Measurements from ENCODE around the gene PHAF1. TPM values are rescaled to one million over a fixed set of nuclear protein-coding genes. Genes with fewer than 3 reads are reported as not detected.

The PHAF1 gene
- polyA plus RNA-seq, 2 donors, result 8.8 to 9.9 TPM

GRCh38 chr16:67173323-67173722 is 63.6 kb downstream of the PHAF1 start:
- Histone ChIP-seq H3K27ac (ENCODE audit: low read depth in 2 of 2, low read length in 1 of 2) (peak overlapping the region; percentile 95 to 99), H3K36me3 (ENCODE audit: control insufficient read depth in 2 of 2, insufficient read depth in 2 of 2, low read length in 1 of 2) (peaks cover 3% of the 10 kb centered on the region in 2 donors), H3K4me1 (ENCODE audit: control insufficient read depth in 2 of 2, insufficient read depth in 2 of 2, low read length in 1 of 2) (peaks cover 9 to 34% of the 10 kb centered on the region in 2 donors), H3K27me3 (ENCODE audit: control insufficient read depth in 1 of 2, insufficient read depth in 2 of 2, low read length in 2 of 2) (no peaks in the 10 kb centered on the region), H3K9me3 (ENCODE audit: control insufficient read depth in 2 of 2, insufficient read depth in 1 of 2, low read depth in 1 of 2, low read length in 1 of 2) (no peaks in the 10 kb centered on the region), H3K4me3 (ENCODE audit: low read depth in 1 of 2, low read length in 2 of 2) (peak overlapping the region in 1 of 2 donors; percentile 46)
- 87 to 93% methylated on average over 1 of the region's 1 CpG for WGBS, 2 donors

- peaks cover under 1 to 3% of the 10 kb centered on the region in 2 donors for H3K36me3 ChIP-seq (ENCODE audit: control insufficient read depth in 2 of 2, insufficient read depth in 2 of 2, low read length in 1 of 2)
- peaks cover 9 to 41% of the 10 kb centered on the region in 2 donors for H3K4me1 ChIP-seq (ENCODE audit: control insufficient read depth in 2 of 2, insufficient read depth in 2 of 2, low read length in 1 of 2)
- peak overlapping the region; percentile 46 to 47 for H3K4me3 ChIP-seq (ENCODE audit: low read depth in 1 of 2, low read length in 2 of 2)
- no peaks in the 10 kb centered on the region for H3K9me3 ChIP-seq (ENCODE audit: control insufficient read depth in 2 of 2, insufficient read depth in 1 of 2, low read depth in 1 of 2, low read length in 1 of 2)
- WGBS, 2 donors, result 1% methylated on average over 70 to 71 of the region's 71 CpGs
- peak overlapping the region; percentile 95 to 99 for H3K27ac ChIP-seq (ENCODE audit: low read depth in 2 of 2, low read length in 1 of 2)
- no peaks in the 10 kb centered on the region for H3K27me3 ChIP-seq (ENCODE audit: control insufficient read depth in 1 of 2, insufficient read depth in 2 of 2, low read length in 2 of 2)
Observed at GRCh38 chr16:67173808-67174705, 64.3 kb downstream of the PHAF1 start.

GRCh38 chr16:67174706-67175231 is 65.0 kb downstream of the PHAF1 start:
- Histone ChIP-seq H3K27ac (ENCODE audit: low read depth in 2 of 2, low read length in 1 of 2) (peak overlapping the region; percentile 95 to 99), H3K36me3 (ENCODE audit: control insufficient read depth in 2 of 2, insufficient read depth in 2 of 2, low read length in 1 of 2) (peaks cover 0 to 3% of the 10 kb centered on the region in 2 donors), H3K4me3 (ENCODE audit: low read depth in 1 of 2, low read length in 2 of 2) (peak overlapping the region; percentile 46 to 47), H3K9me3 (ENCODE audit: control insufficient read depth in 2 of 2, insufficient read depth in 1 of 2, low read depth in 1 of 2, low read length in 1 of 2) (no peaks in the 10 kb centered on the region), H3K4me1 (ENCODE audit: control insufficient read depth in 2 of 2, insufficient read depth in 2 of 2, low read length in 1 of 2) (peaks cover 9 to 43% of the 10 kb centered on the region in 2 donors), H3K27me3 (ENCODE audit: control insufficient read depth in 1 of 2, insufficient read depth in 2 of 2, low read length in 2 of 2) (no peaks in the 10 kb centered on the region)
- WGBS, 2 donors, result 30 to 50% methylated on average over 30 to 31 of the region's 31 CpGs

DNA sequence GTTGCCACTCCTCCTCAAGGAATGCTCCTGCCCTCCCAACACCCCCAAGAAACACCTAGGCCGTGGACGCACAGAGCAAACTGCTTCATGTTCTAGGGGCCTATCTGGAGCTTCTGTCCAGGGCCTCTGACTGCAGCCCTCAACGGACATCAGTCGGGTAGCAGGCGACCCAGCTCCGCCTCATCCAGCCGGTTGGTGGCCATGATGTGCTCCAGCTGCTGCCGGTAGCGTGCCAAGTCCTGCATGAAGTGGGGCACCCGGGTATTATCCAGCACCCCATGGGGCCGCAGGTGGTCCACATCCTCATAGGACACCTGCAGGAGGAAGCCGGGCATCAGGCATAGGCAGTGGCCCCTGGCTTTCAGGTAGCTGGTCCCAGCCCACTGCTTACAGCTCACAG is 66.9 kb downstream of the PHAF1 start:
- Histone ChIP-seq H3K4me3 (ENCODE audit: low read depth in 1 of 2, low read length in 2 of 2) (no peak overlapping the region), H3K9me3 (ENCODE audit: control insufficient read depth in 2 of 2, insufficient read depth in 1 of 2, low read depth in 1 of 2, low read length in 1 of 2) (no peaks in the 10 kb centered on the region), H3K27me3 (ENCODE audit: control insufficient read depth in 1 of 2, insufficient read depth in 2 of 2, low read length in 2 of 2) (no peaks in the 10 kb centered on the region), H3K36me3 (ENCODE audit: control insufficient read depth in 2 of 2, insufficient read depth in 2 of 2, low read length in 1 of 2) (peaks cover 0 to 3% of the 10 kb centered on the region in 2 donors), H3K27ac (ENCODE audit: low read depth in 2 of 2, low read length in 1 of 2) (no peak overlapping the region), H3K4me1 (ENCODE audit: control insufficient read depth in 2 of 2, insufficient read depth in 2 of 2, low read length in 1 of 2) (peaks cover 9 to 35% of the 10 kb centered on the region in 2 donors)
- WGBS, 2 donors, result 59 to 75% methylated on average over 12 of the region's 12 CpGs

GRCh38 chr16:67177743-67178699 is 68.3 kb downstream of the PHAF1 start:
- H3K4me1 ChIP-seq (ENCODE audit: control insufficient read depth in 2 of 2, insufficient read depth in 2 of 2, low read length in 1 of 2), result peaks cover 9 to 35% of the 10 kb centered on the region in 2 donors
- H3K27ac ChIP-seq (ENCODE audit: low read depth in 2 of 2, low read length in 1 of 2), result peak overlapping the region; percentile 83 to 89
- H3K9me3 ChIP-seq (ENCODE audit: control insufficient read depth in 2 of 2, insufficient read depth in 1 of 2, low read depth in 1 of 2, low read length in 1 of 2), result no peaks in the 10 kb centered on the region
- 4 to 5% methylated on average over 51 to 73 of the region's 73 CpGs for WGBS, 2 donors
- H3K36me3 ChIP-seq (ENCODE audit: control insufficient read depth in 2 of 2, insufficient read depth in 2 of 2, low read length in 1 of 2), result peaks cover 0 to 3% of the 10 kb centered on the region in 2 donors
- H3K4me3 ChIP-seq (ENCODE audit: low read depth in 1 of 2, low read length in 2 of 2), result peak overlapping the region; percentile 50 to 55
- no peaks in the 10 kb centered on the region for H3K27me3 ChIP-seq (ENCODE audit: control insufficient read depth in 1 of 2, insufficient read depth in 2 of 2, low read length in 2 of 2)

DNA sequence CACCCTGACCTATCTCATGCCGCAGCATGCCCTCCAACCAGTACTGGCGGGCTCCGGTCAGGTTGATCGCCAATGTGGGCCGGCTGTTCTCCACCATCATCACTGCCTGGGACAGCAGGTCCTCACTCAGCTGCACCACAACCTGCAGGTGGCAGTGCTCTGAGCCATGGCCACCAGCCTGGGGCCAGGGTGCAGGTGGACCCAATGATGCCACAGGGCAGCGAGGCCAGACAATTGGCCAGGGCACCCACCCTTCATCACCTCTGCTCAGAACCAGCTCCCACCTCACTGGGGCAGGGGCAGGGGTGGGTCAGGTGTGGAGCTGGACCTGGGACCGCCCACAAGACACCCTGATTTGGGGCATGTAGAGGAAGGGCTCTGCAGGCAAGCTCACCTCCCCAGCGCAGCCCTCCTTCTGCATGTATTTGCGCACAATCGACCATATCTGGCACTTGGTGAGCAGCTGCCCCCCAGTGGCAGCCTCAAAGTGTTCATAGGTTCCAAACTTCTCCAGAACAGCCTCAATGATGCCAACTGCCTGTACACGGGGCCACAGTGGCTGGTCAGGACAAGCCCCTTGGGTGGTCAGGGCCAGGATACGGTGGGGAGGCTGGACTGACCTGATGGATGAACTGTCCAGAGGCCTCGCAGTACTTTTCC is 69.8 kb downstream of the PHAF1 start:
- Histone ChIP-seq H3K4me1 (ENCODE audit: control insufficient read depth in 2 of 2, insufficient read depth in 2 of 2, low read length in 1 of 2) (peaks cover 9 to 35% of the 10 kb centered on the region in 2 donors), H3K4me3 (ENCODE audit: low read depth in 1 of 2, low read length in 2 of 2) (no peak overlapping the region), H3K36me3 (ENCODE audit: control insufficient read depth in 2 of 2, insufficient read depth in 2 of 2, low read length in 1 of 2) (peaks cover 0 to 3% of the 10 kb centered on the region in 2 donors), H3K9me3 (ENCODE audit: control insufficient read depth in 2 of 2, insufficient read depth in 1 of 2, low read depth in 1 of 2, low read length in 1 of 2) (no peaks in the 10 kb centered on the region), H3K27ac (ENCODE audit: low read depth in 2 of 2, low read length in 1 of 2) (peak overlapping the region; percentile 83 to 89), H3K27me3 (ENCODE audit: control insufficient read depth in 1 of 2, insufficient read depth in 2 of 2, low read length in 2 of 2) (no peaks in the 10 kb centered on the region)
- 70 to 77% methylated on average over 13 of the region's 13 CpGs for WGBS, 2 donors

DNA sequence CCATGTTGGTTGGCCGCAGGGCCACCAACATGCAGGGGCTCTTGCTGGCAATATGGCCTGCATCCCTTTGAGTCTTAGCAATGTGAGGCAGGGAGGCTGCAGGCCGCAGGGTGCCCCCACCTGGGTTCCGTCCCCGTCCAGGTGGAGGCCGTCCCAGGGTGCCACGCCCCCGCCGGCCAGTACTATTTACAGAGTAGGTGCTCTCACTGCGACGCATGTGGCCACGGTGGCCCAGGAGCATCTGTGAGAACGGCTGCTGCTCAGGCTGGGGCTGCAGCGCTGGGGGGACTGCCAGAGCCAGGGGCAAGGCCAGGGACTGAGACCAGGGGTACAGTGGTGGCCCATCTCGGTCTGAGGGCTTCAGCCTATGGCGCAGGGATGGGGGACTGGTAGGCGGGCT is 70.4 kb downstream of the PHAF1 start:
- Histone ChIP-seq H3K27me3 (ENCODE audit: control insufficient read depth in 1 of 2, insufficient read depth in 2 of 2, low read length in 2 of 2) (no peaks in the 10 kb centered on the region), H3K27ac (ENCODE audit: low read depth in 2 of 2, low read length in 1 of 2) (no peak overlapping the region), H3K9me3 (ENCODE audit: control insufficient read depth in 2 of 2, insufficient read depth in 1 of 2, low read depth in 1 of 2, low read length in 1 of 2) (no peaks in the 10 kb centered on the region), H3K36me3 (ENCODE audit: control insufficient read depth in 2 of 2, insufficient read depth in 2 of 2, low read length in 1 of 2) (peaks cover 0 to 3% of the 10 kb centered on the region in 2 donors), H3K4me1 (ENCODE audit: control insufficient read depth in 2 of 2, insufficient read depth in 2 of 2, low read length in 1 of 2) (peaks cover 10 to 36% of the 10 kb centered on the region in 2 donors), H3K4me3 (ENCODE audit: low read depth in 1 of 2, low read length in 2 of 2) (no peak overlapping the region)
- WGBS, 2 donors, result 88 to 92% methylated on average over 16 of the region's 16 CpGs

DNA sequence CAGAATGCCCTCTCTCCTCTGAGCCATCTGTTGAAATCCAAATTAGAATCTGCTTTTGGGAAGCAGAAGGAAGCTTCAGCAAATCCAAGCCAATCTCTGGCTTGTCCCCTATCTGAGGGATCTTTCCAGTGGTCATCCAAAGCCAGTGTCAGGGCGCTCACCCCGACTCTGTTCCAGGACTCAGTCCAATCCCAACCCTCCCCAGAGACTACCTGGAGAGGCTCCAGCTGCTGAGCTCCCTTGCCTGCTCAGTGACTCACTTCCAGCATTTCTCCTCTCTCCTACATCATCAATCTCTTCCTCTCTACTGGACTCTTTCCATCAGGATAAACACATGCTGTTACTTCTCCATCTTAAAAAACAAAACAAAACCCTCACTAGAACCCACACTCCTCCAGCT is 71.6 kb downstream of the PHAF1 start:
- H3K4me1 ChIP-seq (ENCODE audit: control insufficient read depth in 2 of 2, insufficient read depth in 2 of 2, low read length in 1 of 2), result peaks cover 12 to 35% of the 10 kb centered on the region in 2 donors
- no peaks in the 10 kb centered on the region for H3K27me3 ChIP-seq (ENCODE audit: control insufficient read depth in 1 of 2, insufficient read depth in 2 of 2, low read length in 2 of 2)
- WGBS, 2 donors, result 29 to 30% methylated on average over 2 of the region's 2 CpGs
- H3K9me3 ChIP-seq (ENCODE audit: control insufficient read depth in 2 of 2, insufficient read depth in 1 of 2, low read depth in 1 of 2, low read length in 1 of 2), result no peaks in the 10 kb centered on the region
- H3K36me3 ChIP-seq (ENCODE audit: control insufficient read depth in 2 of 2, insufficient read depth in 2 of 2, low read length in 1 of 2), result no peaks in the 10 kb centered on the region
- no peak overlapping the region for H3K4me3 ChIP-seq (ENCODE audit: low read depth in 1 of 2, low read length in 2 of 2)
- peak overlapping the region; percentile 41 to 44 for H3K27ac ChIP-seq (ENCODE audit: low read depth in 2 of 2, low read length in 1 of 2)

DNA sequence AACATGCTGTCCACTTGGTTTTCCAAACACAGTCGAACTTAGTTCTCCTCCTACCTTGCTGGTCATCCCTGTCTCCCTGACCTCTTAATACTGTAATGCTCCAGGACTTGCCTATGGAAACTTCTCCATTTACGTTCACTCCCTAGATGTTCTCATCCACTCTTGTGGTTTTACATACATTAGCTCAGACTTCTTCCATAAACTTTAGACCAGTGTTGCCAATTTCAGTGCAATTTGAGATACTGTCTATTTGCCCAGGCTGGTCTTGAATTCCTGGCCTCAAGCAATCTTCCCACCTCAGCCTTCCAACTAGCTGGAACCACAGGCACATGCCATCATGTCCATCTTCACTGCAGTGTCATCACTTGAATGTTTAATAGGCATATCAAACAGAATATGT is 72.5 kb downstream of the PHAF1 start:
- no peak overlapping the region for H3K27ac ChIP-seq (ENCODE audit: low read depth in 2 of 2, low read length in 1 of 2)
- no peaks in the 10 kb centered on the region for H3K36me3 ChIP-seq (ENCODE audit: control insufficient read depth in 2 of 2, insufficient read depth in 2 of 2, low read length in 1 of 2)
- no peaks in the 10 kb centered on the region for H3K27me3 ChIP-seq (ENCODE audit: control insufficient read depth in 1 of 2, insufficient read depth in 2 of 2, low read length in 2 of 2)
- peaks cover 12 to 35% of the 10 kb centered on the region in 2 donors for H3K4me1 ChIP-seq (ENCODE audit: control insufficient read depth in 2 of 2, insufficient read depth in 2 of 2, low read length in 1 of 2)
- H3K4me3 ChIP-seq (ENCODE audit: low read depth in 1 of 2, low read length in 2 of 2), result no peak overlapping the region
- 81 to 95% methylated on average over 2 of the region's 2 CpGs for WGBS, 2 donors
- H3K9me3 ChIP-seq (ENCODE audit: control insufficient read depth in 2 of 2, insufficient read depth in 1 of 2, low read depth in 1 of 2, low read length in 1 of 2), result no peaks in the 10 kb centered on the region

Data from esophagus (tissue), 2 donors.